Measurements from ENCODE around the gene SLC22A1. TPM values are rescaled to one million over a fixed set of nuclear protein-coding genes. Genes with fewer than 3 reads are reported as not detected.

The SLC22A1 gene
- total RNA-seq, result 0.89 and 1.4 TPM in 2 replicates

GRCh38 chr6:160121558-160121957, at the start of gene SLC22A1:
Gene SLC22A1 (plus strand): TSS chr6:160121815. CDS start chr6:160121936, 121 bp downstream.

Other genes starting within 250 kb of the SLC22A1 start
- under 0.01 TPM in 1 of 2 replicates, not detected in the other for gene MAS1, start 230.8 kb upstream of the SLC22A1 start, total RNA-seq
- 306 and 322 TPM in 2 replicates for gene IGF2R, start 152.7 kb upstream of the SLC22A1 start, total RNA-seq
- 0.23 and 3.0 TPM in 2 replicates for gene SLC22A2, start 137.0 kb downstream of the SLC22A1 start, total RNA-seq
- gene SLC22A3, start 226.6 kb downstream of the SLC22A1 start, total RNA-seq, result 142 and 243 TPM in 2 replicates